Gastrocnemius medialis (tissue), 4 donors: ENCODE measurements around the gene NDUFB2.

ENCODE experiments used
- CTCF ChIP-seq, 5 experiments: fragments of 450-650 bp in 3 of 5; fragments of 200-600 bp in 2 of 5; sonication (generic) in 2 of 5; IDR thresholded peaks in 4 of 5; conservative IDR thresholded peaks in 1 of 5; 1 replicate in 4 of 5; 2 replicates in 1 of 5; pipeline ENCODE4 v1.5.1; 2016 to 2019; ENCODE audit warnings: antibody characterized with exemption in 5 of 5, mild to moderate bottlenecking in 3 of 5, moderate library complexity in 3 of 5
- POLR2A ChIP-seq, 2 donors: fragments of 450-650 bp; IDR thresholded peaks; one replicate each; pipeline ENCODE4 v1.6.1; 2017; ENCODE audit warnings: antibody characterized with exemption in 2 of 2, mild to moderate bottlenecking in 2 of 2, moderate library complexity in 2 of 2

DNA sequence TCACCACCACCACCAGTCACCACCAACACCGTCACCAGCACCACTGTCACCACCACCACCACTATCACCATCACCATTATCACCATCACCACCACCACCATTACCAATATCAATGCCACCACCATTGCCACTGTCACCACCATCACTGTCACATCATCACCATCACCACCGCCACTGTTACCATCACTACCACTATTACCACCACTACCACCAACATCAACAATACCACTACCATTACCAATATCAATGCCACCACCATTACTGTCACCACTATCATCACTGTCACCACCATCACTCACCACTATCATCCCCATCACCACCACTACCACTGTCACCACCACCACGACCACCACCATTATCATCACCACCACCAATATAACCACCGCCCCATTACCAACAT, 41.8 kb upstream of the NDUFB2 start:
- no peak for TF ChIP-seq CTCF (IDR thresholded peaks at IDR 0.05 in 4 of 5, conservative IDR thresholded peaks at IDR 0.05 in 1 of 5)
- no peak for TF ChIP-seq POLR2A (IDR thresholded peaks at IDR 0.05)
